WTC11 (cell line): ENCODE measurements around the gene ANKZF1. TPM values are rescaled to one million over a fixed set of nuclear protein-coding genes. Genes with fewer than 3 reads are reported as not detected.

Experiments
- CBFB ChIP-seq: sonication (generic); formaldehyde crosslinking; IDR thresholded peaks from 2 replicates; pipeline ENCODE4 v1.8.1; 2022; ENCODE audit warnings: mild to moderate bottlenecking, low read depth, missing genetic modification reagents
- CREB1 ChIP-seq: sonication (generic); formaldehyde crosslinking; IDR thresholded peaks from 2 replicates; pipeline ENCODE4 v1.8.0; 2023; ENCODE audit warnings: mild to moderate bottlenecking, missing genetic modification reagents
- ESRRA ChIP-seq: sonication (generic); formaldehyde crosslinking; IDR thresholded peaks from 2 replicates; pipeline ENCODE4 v1.8.1; 2022; ENCODE audit warnings: mild to moderate bottlenecking, missing genetic modification reagents, borderline replicate concordance
- ETV6 ChIP-seq: sonication (generic); formaldehyde crosslinking; IDR thresholded peaks from 2 replicates; pipeline ENCODE4 v1.8.1; 2022; ENCODE audit warnings: mild to moderate bottlenecking, missing genetic modification reagents
- FOXK1 ChIP-seq: sonication (generic); formaldehyde crosslinking; IDR thresholded peaks from 2 replicates; pipeline ENCODE4 v1.8.0; 2022; ENCODE audit warnings: mild to moderate bottlenecking, moderate library complexity, missing genetic modification reagents
- FOXP1 ChIP-seq: sonication (generic); formaldehyde crosslinking; IDR thresholded peaks from 2 replicates; pipeline ENCODE4 v1.8.0; 2022; ENCODE audit warnings: missing genetic modification reagents, mild to moderate bottlenecking, moderate library complexity, borderline replicate concordance
- GABPB1 ChIP-seq: sonication (generic); formaldehyde crosslinking; IDR thresholded peaks from 2 replicates; pipeline ENCODE4 v1.8.1; 2023; ENCODE audit warnings: mild to moderate bottlenecking, missing genetic modification reagents
- GTF2I ChIP-seq: fragments of 250-450 bp; sonication (Bioruptor Pico); conservative IDR thresholded peaks from 2 replicates; pipeline ENCODE4 v1.4.0; 2021; ENCODE audit warnings: mild to moderate bottlenecking
- HMGA2 ChIP-seq: fragments of 250-450 bp; sonication (Bioruptor Pico); IDR thresholded peaks from 2 replicates; pipeline ENCODE4 v1.4.0; 2021; ENCODE audit warnings: mild to moderate bottlenecking, moderate library complexity
- NFE2L1 ChIP-seq: sonication (generic); formaldehyde crosslinking; IDR thresholded peaks from 2 replicates; pipeline ENCODE4 v1.8.1; 2023; ENCODE audit warnings: missing genetic modification reagents
- RORB ChIP-seq: fragments of 250-450 bp; sonication (Bioruptor Pico); IDR thresholded peaks from 2 replicates; pipeline ENCODE4 v1.9.0; 2021; ENCODE audit warnings: mild to moderate bottlenecking
- SP1 ChIP-seq: sonication (generic); formaldehyde crosslinking; conservative IDR thresholded peaks from 2 replicates; pipeline ENCODE4 v1.8.1; 2022; ENCODE audit warnings: missing genetic modification reagents
- ZNF232 ChIP-seq: sonication (generic); formaldehyde crosslinking; IDR thresholded peaks from 2 replicates; pipeline ENCODE4 v1.8.0; 2022; ENCODE audit warnings: mild to moderate bottlenecking, missing genetic modification reagents
- ZNF263 ChIP-seq: sonication (generic); formaldehyde crosslinking; IDR thresholded peaks from 2 replicates; pipeline ENCODE4 v1.8.1; 2022; ENCODE audit warnings: low read depth, mild to moderate bottlenecking, moderate library complexity, missing genetic modification reagents
- ZNF671 ChIP-seq: fragments of 250-450 bp; sonication (Bioruptor Pico); IDR thresholded peaks from 2 replicates; pipeline ENCODE4 v1.8.0; 2021; ENCODE audit warnings: mild to moderate bottlenecking
- total RNA-seq: library from RNA; stranded (reverse); gene quantifications from 3 replicates; pipeline ENCODE4 v1.2.3, GENCODE V29; 2021
- TF ChIP-seq, protein P1 (sequence below): sonication (generic); formaldehyde crosslinking; IDR thresholded peaks from 2 replicates; pipeline ENCODE4 v1.8.0; 2022; ENCODE audit warnings: mild to moderate bottlenecking, missing genetic modification reagents
- TF ChIP-seq, protein P2 (sequence below): sonication (generic); formaldehyde crosslinking; IDR thresholded peaks from 2 replicates; pipeline ENCODE4 v1.8.0; 2023; ENCODE audit warnings: missing genetic modification reagents, mild to moderate bottlenecking, borderline replicate concordance
- TF ChIP-seq, protein P3 (sequence below): fragments of 250-450 bp; sonication (Bioruptor Pico); conservative IDR thresholded peaks from 2 replicates; pipeline ENCODE4 v1.9.0; 2021; ENCODE audit warnings: mild to moderate bottlenecking
- TF ChIP-seq, protein P4 (sequence below): sonication (generic); formaldehyde crosslinking; IDR thresholded peaks from 2 replicates; pipeline ENCODE4 v1.8.1; 2023; ENCODE audit warnings: mild to moderate bottlenecking, missing genetic modification reagents
- TF ChIP-seq, protein P5 (sequence below): sonication (generic); formaldehyde crosslinking; IDR thresholded peaks from 2 replicates; pipeline ENCODE4 v1.8.0; 2022; ENCODE audit warnings: mild to moderate bottlenecking, missing genetic modification reagents
- TF ChIP-seq, protein P6 (sequence below): sonication (generic); formaldehyde crosslinking; IDR thresholded peaks from 2 replicates; pipeline ENCODE4 v1.8.0; 2022; ENCODE audit warnings: mild to moderate bottlenecking, missing genetic modification reagents
- TF ChIP-seq, protein P7 (sequence below): sonication (generic); formaldehyde crosslinking; IDR thresholded peaks from 2 replicates; pipeline ENCODE4 v1.8.1; 2023; ENCODE audit warnings: mild to moderate bottlenecking, missing genetic modification reagents, borderline replicate concordance

Gene ANKZF1
- total RNA-seq, 1 experiment from 2014 or later: 70.4 TPM

DNA sequence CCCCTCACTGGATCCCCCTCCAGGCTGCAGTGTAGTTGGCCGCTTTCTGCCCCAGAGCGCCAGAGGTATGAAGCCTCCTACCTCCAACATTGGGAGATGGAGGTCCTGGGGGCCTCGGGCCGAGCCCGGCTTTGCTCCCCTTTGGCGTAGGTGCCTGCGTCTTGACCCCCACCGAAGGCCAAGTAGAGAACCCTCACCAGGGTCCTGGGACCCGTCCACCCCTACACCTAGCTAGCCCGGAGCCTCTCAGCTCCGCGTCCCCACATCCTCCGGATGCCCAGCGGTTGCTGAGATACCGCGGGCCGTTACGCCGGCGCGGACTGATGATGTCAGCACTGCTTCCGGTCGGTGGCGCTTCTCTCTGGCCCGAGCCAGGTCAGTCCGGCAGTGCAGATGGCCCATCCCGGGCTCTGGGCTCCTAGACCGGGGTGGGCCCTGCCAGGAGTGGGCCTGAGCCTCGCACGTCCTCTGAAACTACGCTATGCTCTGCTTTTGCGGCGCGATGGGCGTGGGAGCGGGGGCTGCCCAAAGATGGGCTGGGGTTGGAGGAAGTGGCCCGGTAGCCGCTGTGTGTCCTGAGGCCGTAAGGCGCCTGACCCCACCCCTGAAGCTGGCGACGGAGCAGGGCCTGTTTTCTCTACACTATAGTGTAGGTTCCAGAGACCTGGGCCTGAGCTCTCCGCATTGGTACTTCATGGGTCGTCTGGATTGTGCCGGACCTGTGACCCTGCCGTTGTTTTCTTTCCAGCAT, 15.7 kb downstream of the ANKZF1 start, which contains the start of the genes GLB1L and STK16 (continued):
- TF ChIP-seq ESRRA (CRISPR knock-in tag) (0 out of 2 replicates have a peak, but pooled peaks have one; percentile 53), ZNF263 (CRISPR knock-in tag) (no peak), RORB (CRISPR knock-in tag) (no peak), HMGA2 (CRISPR knock-in tag) (no peak), GTF2I (CRISPR knock-in tag) (no peak), ETV6 (CRISPR knock-in tag) (no peak; the same call in 1 of the 2 replicates), NFE2L1 (CRISPR knock-in tag) (no peak), FOXK1 (CRISPR knock-in tag) (peak; percentile 84), SP1 (CRISPR knock-in tag) (peak; percentile 72; the same call in 1 of the 2 replicates), CREB1 (CRISPR knock-in tag) (no peak; the same call in 1 of the 2 replicates), ZNF232 (no peak), ZNF671 (CRISPR knock-in tag) (no peak), CBFB (CRISPR knock-in tag) (peak; percentile 80; the same call in 1 of the 2 replicates), FOXP1 (CRISPR knock-in tag) (peak; percentile 71; the same call in 1 of the 2 replicates), GABPB1 (CRISPR knock-in tag) (peak; percentile 92)
- TF ChIP-seq, protein P1, sequence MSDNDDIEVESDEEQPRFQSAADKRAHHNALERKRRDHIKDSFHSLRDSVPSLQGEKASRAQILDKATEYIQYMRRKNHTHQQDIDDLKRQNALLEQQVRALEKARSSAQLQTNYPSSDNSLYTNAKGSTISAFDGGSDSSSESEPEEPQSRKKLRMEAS (CRISPR knock-in tag): peak; percentile 72
- TF ChIP-seq, protein P2, sequence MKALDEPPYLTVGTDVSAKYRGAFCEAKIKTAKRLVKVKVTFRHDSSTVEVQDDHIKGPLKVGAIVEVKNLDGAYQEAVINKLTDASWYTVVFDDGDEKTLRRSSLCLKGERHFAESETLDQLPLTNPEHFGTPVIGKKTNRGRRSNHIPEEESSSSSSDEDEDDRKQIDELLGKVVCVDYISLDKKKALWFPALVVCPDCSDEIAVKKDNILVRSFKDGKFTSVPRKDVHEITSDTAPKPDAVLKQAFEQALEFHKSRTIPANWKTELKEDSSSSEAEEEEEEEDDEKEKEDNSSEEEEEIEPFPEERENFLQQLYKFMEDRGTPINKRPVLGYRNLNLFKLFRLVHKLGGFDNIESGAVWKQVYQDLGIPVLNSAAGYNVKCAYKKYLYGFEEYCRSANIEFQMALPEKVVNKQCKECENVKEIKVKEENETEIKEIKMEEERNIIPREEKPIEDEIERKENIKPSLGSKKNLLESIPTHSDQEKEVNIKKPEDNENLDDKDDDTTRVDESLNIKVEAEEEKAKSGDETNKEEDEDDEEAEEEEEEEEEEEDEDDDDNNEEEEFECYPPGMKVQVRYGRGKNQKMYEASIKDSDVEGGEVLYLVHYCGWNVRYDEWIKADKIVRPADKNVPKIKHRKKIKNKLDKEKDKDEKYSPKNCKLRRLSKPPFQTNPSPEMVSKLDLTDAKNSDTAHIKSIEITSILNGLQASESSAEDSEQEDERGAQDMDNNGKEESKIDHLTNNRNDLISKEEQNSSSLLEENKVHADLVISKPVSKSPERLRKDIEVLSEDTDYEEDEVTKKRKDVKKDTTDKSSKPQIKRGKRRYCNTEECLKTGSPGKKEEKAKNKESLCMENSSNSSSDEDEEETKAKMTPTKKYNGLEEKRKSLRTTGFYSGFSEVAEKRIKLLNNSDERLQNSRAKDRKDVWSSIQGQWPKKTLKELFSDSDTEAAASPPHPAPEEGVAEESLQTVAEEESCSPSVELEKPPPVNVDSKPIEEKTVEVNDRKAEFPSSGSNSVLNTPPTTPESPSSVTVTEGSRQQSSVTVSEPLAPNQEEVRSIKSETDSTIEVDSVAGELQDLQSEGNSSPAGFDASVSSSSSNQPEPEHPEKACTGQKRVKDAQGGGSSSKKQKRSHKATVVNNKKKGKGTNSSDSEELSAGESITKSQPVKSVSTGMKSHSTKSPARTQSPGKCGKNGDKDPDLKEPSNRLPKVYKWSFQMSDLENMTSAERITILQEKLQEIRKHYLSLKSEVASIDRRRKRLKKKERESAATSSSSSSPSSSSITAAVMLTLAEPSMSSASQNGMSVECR (CRISPR knock-in tag): peak; percentile 94; the same call in 1 of the 2 replicates
- TF ChIP-seq, protein P3, sequence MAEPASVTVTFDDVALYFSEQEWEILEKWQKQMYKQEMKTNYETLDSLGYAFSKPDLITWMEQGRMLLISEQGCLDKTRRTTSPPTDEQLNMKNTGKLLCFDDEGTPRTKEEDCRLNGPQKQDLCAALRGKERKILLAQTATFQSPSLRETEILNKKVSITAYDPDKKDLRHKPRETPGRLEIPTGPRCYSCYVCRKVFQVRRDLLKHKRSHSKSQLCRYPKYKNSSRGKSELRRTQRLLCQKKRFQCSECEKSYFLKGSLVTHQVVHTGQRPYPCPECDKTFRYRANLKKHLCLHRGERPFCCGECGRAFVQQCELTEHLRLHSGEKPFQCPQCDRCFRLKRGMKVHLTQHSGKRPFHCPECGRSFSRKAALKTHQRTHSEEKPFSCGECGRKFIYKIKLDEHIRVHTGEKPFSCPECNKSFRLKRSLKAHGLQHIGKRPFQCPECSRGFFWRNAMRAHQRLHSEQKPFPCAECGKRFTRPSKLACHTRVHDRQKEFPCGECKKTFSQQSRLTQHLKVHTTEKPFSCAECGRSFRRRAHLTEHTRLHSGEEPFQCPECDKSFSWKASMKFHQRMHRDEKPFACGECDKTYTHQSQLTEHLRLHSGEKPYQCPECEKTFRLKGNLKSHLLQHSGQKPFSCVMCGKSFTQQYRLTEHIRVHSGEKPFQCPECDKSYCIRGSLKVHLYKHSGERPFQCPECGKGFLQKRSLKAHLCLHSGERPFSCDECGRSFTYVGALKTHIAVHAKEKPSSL: no peak
- TF ChIP-seq, protein P4, sequence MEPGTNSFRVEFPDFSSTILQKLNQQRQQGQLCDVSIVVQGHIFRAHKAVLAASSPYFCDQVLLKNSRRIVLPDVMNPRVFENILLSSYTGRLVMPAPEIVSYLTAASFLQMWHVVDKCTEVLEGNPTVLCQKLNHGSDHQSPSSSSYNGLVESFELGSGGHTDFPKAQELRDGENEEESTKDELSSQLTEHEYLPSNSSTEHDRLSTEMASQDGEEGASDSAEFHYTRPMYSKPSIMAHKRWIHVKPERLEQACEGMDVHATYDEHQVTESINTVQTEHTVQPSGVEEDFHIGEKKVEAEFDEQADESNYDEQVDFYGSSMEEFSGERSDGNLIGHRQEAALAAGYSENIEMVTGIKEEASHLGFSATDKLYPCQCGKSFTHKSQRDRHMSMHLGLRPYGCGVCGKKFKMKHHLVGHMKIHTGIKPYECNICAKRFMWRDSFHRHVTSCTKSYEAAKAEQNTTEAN: 0 out of 2 replicates have a peak, but pooled peaks have one; percentile 45
- TF ChIP-seq, protein P5, sequence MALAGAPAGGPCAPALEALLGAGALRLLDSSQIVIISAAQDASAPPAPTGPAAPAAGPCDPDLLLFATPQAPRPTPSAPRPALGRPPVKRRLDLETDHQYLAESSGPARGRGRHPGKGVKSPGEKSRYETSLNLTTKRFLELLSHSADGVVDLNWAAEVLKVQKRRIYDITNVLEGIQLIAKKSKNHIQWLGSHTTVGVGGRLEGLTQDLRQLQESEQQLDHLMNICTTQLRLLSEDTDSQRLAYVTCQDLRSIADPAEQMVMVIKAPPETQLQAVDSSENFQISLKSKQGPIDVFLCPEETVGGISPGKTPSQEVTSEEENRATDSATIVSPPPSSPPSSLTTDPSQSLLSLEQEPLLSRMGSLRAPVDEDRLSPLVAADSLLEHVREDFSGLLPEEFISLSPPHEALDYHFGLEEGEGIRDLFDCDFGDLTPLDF: 0 out of 2 replicates have a peak, but pooled peaks have one; percentile 71
- TF ChIP-seq, protein P6, sequence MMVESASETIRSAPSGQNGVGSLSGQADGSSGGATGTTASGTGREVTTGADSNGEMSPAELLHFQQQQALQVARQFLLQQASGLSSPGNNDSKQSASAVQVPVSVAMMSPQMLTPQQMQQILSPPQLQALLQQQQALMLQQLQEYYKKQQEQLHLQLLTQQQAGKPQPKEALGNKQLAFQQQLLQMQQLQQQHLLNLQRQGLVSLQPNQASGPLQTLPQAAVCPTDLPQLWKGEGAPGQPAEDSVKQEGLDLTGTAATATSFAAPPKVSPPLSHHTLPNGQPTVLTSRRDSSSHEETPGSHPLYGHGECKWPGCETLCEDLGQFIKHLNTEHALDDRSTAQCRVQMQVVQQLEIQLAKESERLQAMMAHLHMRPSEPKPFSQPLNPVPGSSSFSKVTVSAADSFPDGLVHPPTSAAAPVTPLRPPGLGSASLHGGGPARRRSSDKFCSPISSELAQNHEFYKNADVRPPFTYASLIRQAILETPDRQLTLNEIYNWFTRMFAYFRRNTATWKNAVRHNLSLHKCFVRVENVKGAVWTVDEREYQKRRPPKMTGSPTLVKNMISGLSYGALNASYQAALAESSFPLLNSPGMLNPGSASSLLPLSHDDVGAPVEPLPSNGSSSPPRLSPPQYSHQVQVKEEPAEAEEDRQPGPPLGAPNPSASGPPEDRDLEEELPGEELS (CRISPR knock-in tag): 0 out of 2 replicates have a peak, but pooled peaks have one; percentile 33
- TF ChIP-seq, protein P7, sequence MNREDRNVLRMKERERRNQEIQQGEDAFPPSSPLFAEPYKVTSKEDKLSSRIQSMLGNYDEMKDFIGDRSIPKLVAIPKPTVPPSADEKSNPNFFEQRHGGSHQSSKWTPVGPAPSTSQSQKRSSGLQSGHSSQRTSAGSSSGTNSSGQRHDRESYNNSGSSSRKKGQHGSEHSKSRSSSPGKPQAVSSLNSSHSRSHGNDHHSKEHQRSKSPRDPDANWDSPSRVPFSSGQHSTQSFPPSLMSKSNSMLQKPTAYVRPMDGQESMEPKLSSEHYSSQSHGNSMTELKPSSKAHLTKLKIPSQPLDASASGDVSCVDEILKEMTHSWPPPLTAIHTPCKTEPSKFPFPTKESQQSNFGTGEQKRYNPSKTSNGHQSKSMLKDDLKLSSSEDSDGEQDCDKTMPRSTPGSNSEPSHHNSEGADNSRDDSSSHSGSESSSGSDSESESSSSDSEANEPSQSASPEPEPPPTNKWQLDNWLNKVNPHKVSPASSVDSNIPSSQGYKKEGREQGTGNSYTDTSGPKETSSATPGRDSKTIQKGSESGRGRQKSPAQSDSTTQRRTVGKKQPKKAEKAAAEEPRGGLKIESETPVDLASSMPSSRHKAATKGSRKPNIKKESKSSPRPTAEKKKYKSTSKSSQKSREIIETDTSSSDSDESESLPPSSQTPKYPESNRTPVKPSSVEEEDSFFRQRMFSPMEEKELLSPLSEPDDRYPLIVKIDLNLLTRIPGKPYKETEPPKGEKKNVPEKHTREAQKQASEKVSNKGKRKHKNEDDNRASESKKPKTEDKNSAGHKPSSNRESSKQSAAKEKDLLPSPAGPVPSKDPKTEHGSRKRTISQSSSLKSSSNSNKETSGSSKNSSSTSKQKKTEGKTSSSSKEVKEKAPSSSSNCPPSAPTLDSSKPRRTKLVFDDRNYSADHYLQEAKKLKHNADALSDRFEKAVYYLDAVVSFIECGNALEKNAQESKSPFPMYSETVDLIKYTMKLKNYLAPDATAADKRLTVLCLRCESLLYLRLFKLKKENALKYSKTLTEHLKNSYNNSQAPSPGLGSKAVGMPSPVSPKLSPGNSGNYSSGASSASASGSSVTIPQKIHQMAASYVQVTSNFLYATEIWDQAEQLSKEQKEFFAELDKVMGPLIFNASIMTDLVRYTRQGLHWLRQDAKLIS (CRISPR knock-in tag): peak; percentile 23; the same call in 1 of the 2 replicates
